ENCODE data around the gene ACTG1. TPM values are rescaled to one million over a fixed set of nuclear protein-coding genes. Genes with fewer than 3 reads are reported as not detected.

The ACTG1 gene
- total and polyA plus RNA-seq, 4 donors = 347 to 1,699 (median 1,282) TPM

DNA sequence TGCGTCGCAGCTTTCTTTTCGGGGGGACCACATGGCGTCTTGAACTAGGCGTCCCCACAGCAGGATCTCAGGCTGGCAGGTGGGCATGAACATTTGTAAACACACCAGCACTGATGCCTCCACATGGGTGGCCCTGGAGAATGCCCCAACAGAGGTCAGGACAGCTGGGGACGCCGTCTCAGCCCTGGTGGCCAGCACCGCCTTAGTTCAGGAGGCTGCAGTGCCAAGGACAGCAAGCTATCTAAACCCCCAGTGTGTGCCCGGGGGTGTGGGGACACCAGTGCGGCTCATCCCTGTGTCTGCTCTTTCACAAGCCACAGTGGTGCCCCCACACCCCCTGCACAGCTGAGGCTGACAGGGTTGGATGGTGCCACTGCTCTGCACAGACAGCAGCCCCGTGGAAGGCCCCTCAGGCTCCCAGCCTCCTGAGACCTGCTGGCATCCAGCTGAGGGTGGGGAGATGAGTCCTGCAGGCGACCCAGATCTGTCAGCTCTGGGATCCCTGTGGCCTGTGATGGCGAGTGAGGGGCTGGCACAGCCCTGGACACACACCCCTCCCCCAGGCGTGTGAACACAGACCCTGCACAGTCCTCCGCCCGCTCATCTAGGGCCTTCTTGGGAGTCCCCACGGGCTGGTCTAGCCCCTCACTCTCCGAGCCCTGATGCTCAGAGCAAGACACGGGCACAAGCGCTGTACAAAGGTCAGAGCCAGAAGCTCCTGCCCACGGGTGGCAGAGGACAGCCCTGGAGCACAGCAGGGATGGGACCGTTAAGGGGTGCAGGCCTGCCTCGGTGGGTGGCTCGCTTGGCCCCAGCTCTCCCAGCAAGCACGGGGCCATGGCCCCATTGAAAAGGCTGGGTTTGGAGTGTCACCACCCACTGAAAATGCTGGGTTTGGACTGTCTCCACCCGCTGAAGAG, 26.3 kb upstream of the ACTG1 start:
- no peak for DNase-seq (ENCODE audit: low spot score)
- TF ChIP-seq, protein P1, sequence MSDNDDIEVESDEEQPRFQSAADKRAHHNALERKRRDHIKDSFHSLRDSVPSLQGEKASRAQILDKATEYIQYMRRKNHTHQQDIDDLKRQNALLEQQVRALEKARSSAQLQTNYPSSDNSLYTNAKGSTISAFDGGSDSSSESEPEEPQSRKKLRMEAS (IDR thresholded peaks at IDR 0.05) = no peak
- TF ChIP-seq, protein P2, sequence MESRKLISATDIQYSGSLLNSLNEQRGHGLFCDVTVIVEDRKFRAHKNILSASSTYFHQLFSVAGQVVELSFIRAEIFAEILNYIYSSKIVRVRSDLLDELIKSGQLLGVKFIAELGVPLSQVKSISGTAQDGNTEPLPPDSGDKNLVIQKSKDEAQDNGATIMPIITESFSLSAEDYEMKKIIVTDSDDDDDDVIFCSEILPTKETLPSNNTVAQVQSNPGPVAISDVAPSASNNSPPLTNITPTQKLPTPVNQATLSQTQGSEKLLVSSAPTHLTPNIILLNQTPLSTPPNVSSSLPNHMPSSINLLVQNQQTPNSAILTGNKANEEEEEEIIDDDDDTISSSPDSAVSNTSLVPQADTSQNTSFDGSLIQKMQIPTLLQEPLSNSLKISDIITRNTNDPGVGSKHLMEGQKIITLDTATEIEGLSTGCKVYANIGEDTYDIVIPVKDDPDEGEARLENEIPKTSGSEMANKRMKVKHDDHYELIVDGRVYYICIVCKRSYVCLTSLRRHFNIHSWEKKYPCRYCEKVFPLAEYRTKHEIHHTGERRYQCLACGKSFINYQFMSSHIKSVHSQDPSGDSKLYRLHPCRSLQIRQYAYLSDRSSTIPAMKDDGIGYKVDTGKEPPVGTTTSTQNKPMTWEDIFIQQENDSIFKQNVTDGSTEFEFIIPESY (IDR thresholded peaks at IDR 0.05) = no peak
- H3K9ac ChIP-seq (ENCODE audit: low read depth in 1 of 2, low read length in 2 of 2) = no peak overlapping the region
- WGBS = 92% methylated on average over 26 of the region's 26 CpGs
- peaks cover 0 to 40% (median 16%) of the 10 kb centered on the region in 4 donors for H3K36me3 ChIP-seq (ENCODE audit: control insufficient read depth in 4 of 4, insufficient read depth in 3 of 4, low read depth in 1 of 4, low read length in 3 of 4)
- no peaks in the 10 kb centered on the region for H3K9me3 ChIP-seq (ENCODE audit: control insufficient read depth in 4 of 4, low read length in 3 of 4)
- H3K27ac ChIP-seq (ENCODE audit: low read depth in 1 of 2, low read length in 2 of 2) = no peak overlapping the region
- peaks cover 0 to 6% (median 3%) of the 10 kb centered on the region in 4 donors for H3K4me1 ChIP-seq (ENCODE audit: control insufficient read depth in 4 of 4, insufficient read depth in 4 of 4, low read length in 3 of 4)
- no peak overlapping the region for H3K4me3 ChIP-seq (ENCODE audit: low read depth in 1 of 3, low read length in 3 of 3)
- peaks cover 0 to 4% (median 0%) of the 10 kb centered on the region in 4 donors for H3K27me3 ChIP-seq (ENCODE audit: control insufficient read depth in 4 of 4, insufficient read depth in 4 of 4, low read length in 3 of 4)

DNA sequence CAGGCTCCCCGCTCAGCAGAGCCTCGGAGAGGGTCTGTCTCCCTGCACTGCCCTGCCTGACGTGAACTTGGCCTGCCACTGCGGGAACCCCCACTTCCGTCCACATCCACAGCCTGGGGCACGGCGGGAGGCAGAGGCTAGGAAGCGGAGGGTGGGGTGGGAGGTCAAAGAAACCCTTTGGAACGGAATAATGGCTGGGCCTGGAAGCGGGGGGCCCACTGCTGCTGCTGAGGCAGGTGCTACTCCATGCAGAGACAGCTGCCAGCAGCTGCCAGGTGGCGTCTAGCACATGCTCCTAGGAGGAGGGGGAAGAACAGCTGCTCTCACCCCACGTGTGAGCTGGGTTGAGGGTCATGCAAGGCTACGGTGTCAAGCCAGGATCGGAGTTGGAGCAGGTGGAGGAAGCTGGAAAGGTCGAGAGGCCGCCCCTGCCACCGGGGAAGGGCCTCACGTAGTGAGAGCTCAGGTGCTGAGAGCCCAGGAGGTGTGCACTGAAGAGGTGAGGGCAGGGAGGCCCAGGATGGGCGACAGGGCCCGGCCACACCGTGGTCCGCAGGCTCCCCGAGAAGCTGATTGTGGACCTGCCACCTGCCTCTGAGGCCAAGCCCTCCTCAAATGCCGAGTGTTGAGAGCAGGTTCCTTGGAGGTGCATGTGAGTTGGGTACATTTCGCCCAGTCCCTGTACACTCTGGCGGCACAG, 25.4 kb upstream of the ACTG1 start:
- Histone ChIP-seq H3K9ac (ENCODE audit: low read depth in 1 of 2, low read length in 2 of 2) (no peak overlapping the region), H3K27me3 (ENCODE audit: control insufficient read depth in 4 of 4, insufficient read depth in 4 of 4, low read length in 3 of 4) (peaks cover 0 to 4% (median 0%) of the 10 kb centered on the region in 4 donors), H3K4me3 (ENCODE audit: low read depth in 1 of 3, low read length in 3 of 3) (no peak overlapping the region), H3K27ac (ENCODE audit: low read depth in 1 of 2, low read length in 2 of 2) (no peak overlapping the region), H3K9me3 (ENCODE audit: control insufficient read depth in 4 of 4, low read length in 3 of 4) (no peaks in the 10 kb centered on the region), H3K4me1 (ENCODE audit: control insufficient read depth in 4 of 4, insufficient read depth in 4 of 4, low read length in 3 of 4) (peaks cover 0 to 6% (median 3%) of the 10 kb centered on the region in 4 donors), H3K36me3 (ENCODE audit: control insufficient read depth in 4 of 4, insufficient read depth in 3 of 4, low read depth in 1 of 4, low read length in 3 of 4) (peaks cover 0 to 31% (median 14%) of the 10 kb centered on the region in 4 donors)
- no peak for DNase-seq (ENCODE audit: low spot score)
- 76% methylated on average over 26 of the region's 26 CpGs for WGBS
- TF ChIP-seq HNF4A (conservative IDR thresholded peaks at IDR 0.05) = no peak

DNA sequence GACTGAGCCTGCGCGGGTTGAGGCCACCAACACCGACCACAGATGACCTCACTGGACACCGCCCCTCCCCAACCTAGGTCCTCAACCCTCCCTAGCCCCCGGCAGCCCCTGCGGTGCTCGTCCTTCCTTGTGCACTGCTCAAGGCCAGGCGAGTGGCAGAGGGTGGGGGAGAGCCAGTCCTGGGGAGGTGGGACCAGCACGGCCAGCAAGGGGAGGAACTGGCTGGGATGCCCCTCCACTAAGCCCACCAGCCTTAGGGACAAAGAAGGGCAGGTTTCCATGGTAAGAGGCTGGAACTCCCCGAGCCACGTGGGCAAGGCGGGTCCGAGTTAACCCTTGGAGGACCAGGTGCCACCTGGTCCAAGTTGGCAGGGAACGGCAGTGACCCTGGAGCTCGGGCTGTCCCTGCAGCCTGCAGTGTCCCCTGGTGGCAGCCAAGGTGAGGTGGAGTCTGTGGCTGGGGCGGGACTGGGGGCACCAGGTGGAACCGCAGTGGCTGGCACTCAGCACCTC, 24.8 kb upstream of the ACTG1 start:
- DNase-seq (ENCODE audit: low spot score) = no peak
- TF ChIP-seq HNF4G (IDR thresholded peaks at IDR 0.05) (no peak), RAD21 (IDR thresholded peaks at IDR 0.05) (peak in 1 of 2 donors; percentile 86), FOXA1 (IDR thresholded peaks at IDR 0.05) (no peak)
- TF ChIP-seq, protein P3, sequence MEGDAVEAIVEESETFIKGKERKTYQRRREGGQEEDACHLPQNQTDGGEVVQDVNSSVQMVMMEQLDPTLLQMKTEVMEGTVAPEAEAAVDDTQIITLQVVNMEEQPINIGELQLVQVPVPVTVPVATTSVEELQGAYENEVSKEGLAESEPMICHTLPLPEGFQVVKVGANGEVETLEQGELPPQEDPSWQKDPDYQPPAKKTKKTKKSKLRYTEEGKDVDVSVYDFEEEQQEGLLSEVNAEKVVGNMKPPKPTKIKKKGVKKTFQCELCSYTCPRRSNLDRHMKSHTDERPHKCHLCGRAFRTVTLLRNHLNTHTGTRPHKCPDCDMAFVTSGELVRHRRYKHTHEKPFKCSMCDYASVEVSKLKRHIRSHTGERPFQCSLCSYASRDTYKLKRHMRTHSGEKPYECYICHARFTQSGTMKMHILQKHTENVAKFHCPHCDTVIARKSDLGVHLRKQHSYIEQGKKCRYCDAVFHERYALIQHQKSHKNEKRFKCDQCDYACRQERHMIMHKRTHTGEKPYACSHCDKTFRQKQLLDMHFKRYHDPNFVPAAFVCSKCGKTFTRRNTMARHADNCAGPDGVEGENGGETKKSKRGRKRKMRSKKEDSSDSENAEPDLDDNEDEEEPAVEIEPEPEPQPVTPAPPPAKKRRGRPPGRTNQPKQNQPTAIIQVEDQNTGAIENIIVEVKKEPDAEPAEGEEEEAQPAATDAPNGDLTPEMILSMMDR (IDR thresholded peaks at IDR 0.05; ENCODE audit: low read depth, low read length, missing input control) = peak; percentile 58
- Histone ChIP-seq H3K36me3 (ENCODE audit: control insufficient read depth in 4 of 4, insufficient read depth in 3 of 4, low read depth in 1 of 4, low read length in 3 of 4) (peaks cover 0 to 25% (median 12%) of the 10 kb centered on the region in 4 donors), H3K4me1 (ENCODE audit: control insufficient read depth in 4 of 4, insufficient read depth in 4 of 4, low read length in 3 of 4) (peaks cover 0 to 6% (median 3%) of the 10 kb centered on the region in 4 donors), H3K27me3 (ENCODE audit: control insufficient read depth in 4 of 4, insufficient read depth in 4 of 4, low read length in 3 of 4) (peaks cover 0 to 4% (median 0%) of the 10 kb centered on the region in 4 donors), H3K9me3 (ENCODE audit: control insufficient read depth in 4 of 4, low read length in 3 of 4) (no peaks in the 10 kb centered on the region), H3K4me3 (ENCODE audit: low read depth in 1 of 3, low read length in 3 of 3) (no peak overlapping the region), H3K9ac (ENCODE audit: low read depth in 1 of 2, low read length in 2 of 2) (no peak overlapping the region), H3K27ac (ENCODE audit: low read depth in 1 of 2, low read length in 2 of 2) (no peak overlapping the region)
- WGBS = 13% methylated on average over 17 of the region's 17 CpGs
